Uterus (tissue), 2 donors: Measurements from ENCODE around the gene CACNB1.
A peak's percentile ranks its signal among the peaks of the same experiment; 100 is the strongest.

Experiments
- POLR2A ChIP-seq, 2 donors: fragments of 450-650 bp; IDR thresholded peaks; one replicate each; pipeline ENCODE4 v1.6.1; 2016; ENCODE audit warnings: antibody characterized with exemption in 2 of 2, mild to moderate bottlenecking in 1 of 2, moderate library complexity in 1 of 2
- TF ChIP-seq, protein P1 (sequence below), 4 experiments: fragments of 200-600 bp in 2 of 4; fragments of 450-650 bp in 2 of 4; sonication (generic) in 2 of 4; IDR thresholded peaks; one replicate each; pipeline ENCODE4 v1.5.1; 2016 to 2019; ENCODE audit warnings: antibody characterized with exemption in 4 of 4, mild to moderate bottlenecking in 2 of 4, moderate library complexity in 1 of 4

GRCh38 chr17:39197380-39198185 lies at the start of gene CACNB1:
- TF ChIP-seq POLR2A (IDR thresholded peaks at IDR 0.05) = peak; percentile 45 to 62
- TF ChIP-seq, protein P1, sequence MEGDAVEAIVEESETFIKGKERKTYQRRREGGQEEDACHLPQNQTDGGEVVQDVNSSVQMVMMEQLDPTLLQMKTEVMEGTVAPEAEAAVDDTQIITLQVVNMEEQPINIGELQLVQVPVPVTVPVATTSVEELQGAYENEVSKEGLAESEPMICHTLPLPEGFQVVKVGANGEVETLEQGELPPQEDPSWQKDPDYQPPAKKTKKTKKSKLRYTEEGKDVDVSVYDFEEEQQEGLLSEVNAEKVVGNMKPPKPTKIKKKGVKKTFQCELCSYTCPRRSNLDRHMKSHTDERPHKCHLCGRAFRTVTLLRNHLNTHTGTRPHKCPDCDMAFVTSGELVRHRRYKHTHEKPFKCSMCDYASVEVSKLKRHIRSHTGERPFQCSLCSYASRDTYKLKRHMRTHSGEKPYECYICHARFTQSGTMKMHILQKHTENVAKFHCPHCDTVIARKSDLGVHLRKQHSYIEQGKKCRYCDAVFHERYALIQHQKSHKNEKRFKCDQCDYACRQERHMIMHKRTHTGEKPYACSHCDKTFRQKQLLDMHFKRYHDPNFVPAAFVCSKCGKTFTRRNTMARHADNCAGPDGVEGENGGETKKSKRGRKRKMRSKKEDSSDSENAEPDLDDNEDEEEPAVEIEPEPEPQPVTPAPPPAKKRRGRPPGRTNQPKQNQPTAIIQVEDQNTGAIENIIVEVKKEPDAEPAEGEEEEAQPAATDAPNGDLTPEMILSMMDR (IDR thresholded peaks at IDR 0.05) = no peak
